H7 (cell line): Measurements from ENCODE around the gene HYLS1. TPM values are rescaled to one million over a fixed set of nuclear protein-coding genes. Genes with fewer than 3 reads are reported as not detected.
"Not testable (repeated sequence)": the region's sequence is repeated elsewhere in the genome, so short reads cannot be mapped to it uniquely, and the experiment has no call there.

Experiments used
- DNase-seq: peaks from one replicate; pipeline ENCODE4 v3.0.0; 2012
- H3K27me3 ChIP-seq: 2 replicates; pipeline ENCODE4 v1.6.0; 2011; ENCODE audit warnings: mild to moderate bottlenecking, low read length; ENCODE audit not compliant: control insufficient read depth, insufficient read depth
- H3K36me3 ChIP-seq: replicated peaks from 2 replicates; pipeline ENCODE4 v1.5.1; 2011; ENCODE audit warnings: low read length; ENCODE audit not compliant: control insufficient read depth, insufficient read depth
- H3K4me3 ChIP-seq: 2 replicates; pipeline ENCODE4 v1.5.1; 2011; ENCODE audit warnings: low read depth, mild to moderate bottlenecking, control low read depth, low read length, moderate library complexity; ENCODE audit not compliant: insufficient read depth
- total RNA-seq: library from RNA; depleted of rRNA; stranded (reverse); fragments of >200 nt; shearing (Covaris generic); gene quantifications from 2 replicates; pipeline ENCODE4 v1.2.3, GENCODE V29; 2014; rRNA removed

The HYLS1 gene, protein sequence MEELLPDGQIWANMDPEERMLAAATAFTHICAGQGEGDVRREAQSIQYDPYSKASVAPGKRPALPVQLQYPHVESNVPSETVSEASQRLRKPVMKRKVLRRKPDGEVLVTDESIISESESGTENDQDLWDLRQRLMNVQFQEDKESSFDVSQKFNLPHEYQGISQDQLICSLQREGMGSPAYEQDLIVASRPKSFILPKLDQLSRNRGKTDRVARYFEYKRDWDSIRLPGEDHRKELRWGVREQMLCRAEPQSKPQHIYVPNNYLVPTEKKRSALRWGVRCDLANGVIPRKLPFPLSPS
- total RNA-seq = 7.9 and 11.5 TPM in 2 replicates

DNA sequence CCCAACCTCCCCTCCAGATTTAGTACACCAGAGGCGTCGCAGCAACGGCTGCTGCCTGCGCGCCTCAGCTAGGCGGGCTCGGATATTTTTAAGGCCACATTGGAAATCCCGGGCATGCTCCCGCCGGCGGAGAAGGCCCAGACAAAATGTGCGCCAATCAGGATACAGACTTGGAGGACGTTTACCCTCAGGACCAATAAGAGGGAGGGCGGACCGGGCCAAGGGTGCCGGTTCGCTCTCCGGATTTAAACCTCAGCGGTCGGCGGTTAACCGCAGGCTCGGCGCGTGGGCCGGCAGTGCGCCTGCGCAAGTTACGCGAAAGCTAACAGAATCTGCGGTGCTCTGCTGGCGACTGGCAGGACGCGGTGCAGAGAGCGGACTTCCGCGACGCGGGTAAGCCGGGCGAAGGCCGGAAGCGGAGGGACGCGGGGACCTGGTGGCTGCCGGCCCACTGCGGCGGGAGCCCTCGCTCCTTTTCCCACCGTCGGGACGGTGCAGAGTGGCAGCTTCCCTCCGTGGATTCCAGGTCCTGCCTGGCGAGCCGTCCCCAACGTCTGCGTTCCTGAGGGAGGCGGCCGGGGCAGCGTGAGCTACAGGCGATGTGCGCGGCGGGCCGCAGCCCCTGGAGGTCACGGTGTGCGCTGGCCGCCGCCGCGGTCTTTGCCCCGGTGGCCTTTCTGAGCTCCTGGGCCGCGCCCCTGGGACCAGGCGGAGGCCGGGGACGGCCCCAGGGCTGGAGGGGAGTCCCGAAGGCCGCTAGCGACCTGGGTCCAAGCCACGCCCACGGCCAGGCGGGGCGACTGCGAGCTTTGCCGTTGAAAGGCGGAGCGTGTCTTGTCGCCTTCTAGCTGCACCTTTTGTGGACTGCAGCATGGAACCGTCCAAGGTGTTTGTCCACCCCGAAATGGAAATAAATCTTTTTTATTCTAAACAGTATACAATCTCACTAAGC, at the start of gene HYLS1:
HYLS1 (plus strand) TSS at position 296 of the 952 bp plus-strand sequence. CDS start 11,701 bp downstream, outside the sequence.
- peaks cover 3% of the 10 kb centered on the region; the same call in 1 of the 2 replicates for H3K27me3 ChIP-seq
- DNase-seq = peak; percentile 93
- H3K4me3 ChIP-seq = peak within 1 kb of the TSS; percentile 84
- no peaks in the 10 kb centered on the region for H3K36me3 ChIP-seq

DNA sequence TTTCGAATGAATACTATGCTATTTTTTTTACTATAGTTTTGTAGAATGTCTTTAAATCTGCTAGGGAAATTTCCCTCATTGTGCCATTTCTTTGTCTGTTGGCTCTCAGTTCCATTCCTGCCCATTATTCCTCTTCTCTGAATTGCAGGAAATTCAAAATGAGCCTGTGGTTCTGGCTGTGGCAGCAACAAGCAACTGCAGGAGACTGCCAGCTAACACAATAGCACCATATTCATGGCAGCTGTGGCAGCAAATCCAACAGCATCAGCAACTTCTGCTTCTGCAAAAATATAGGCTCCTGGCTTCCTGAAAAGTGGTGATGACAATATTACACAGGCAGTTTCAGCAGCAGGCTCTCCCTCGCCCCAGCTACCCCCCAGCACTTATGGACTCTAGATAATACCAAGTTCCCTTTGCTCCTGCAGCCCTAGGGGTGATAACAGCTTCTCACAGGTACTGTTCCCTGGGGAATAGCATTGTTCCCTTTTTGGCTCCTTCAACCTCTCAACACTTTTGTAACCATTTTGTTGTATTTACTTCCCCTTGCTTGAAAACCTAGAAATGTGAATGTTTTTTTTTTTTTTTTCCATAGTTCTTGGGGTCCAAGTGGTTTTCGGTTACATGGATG, 45.0 kb upstream of the HYLS1 start:
- H3K27me3 ChIP-seq = no peaks in the 10 kb centered on the region
- H3K4me3 ChIP-seq = no peak overlapping the region
- H3K36me3 ChIP-seq = no peaks in the 10 kb centered on the region
- peak; percentile 17 for DNase-seq

GRCh38 chr11:125846188-125846587, 41.3 kb upstream of the HYLS1 start:
- no peak overlapping the region for H3K4me3 ChIP-seq
- H3K27me3 ChIP-seq = no peaks in the 10 kb centered on the region
- no peaks in the 10 kb centered on the region for H3K36me3 ChIP-seq
- no peak for DNase-seq

GRCh38 chr11:125857670-125858069, 29.8 kb upstream of the HYLS1 start:
- H3K27me3 ChIP-seq, H3K4me3 ChIP-seq, DNase-seq, H3K36me3 ChIP-seq: not testable (repeated sequence)

GRCh38 chr11:125862786-125863185, 24.7 kb upstream of the HYLS1 start:
- H3K4me3 ChIP-seq, H3K27me3 ChIP-seq, H3K36me3 ChIP-seq, DNase-seq: not testable (repeated sequence)

DNA sequence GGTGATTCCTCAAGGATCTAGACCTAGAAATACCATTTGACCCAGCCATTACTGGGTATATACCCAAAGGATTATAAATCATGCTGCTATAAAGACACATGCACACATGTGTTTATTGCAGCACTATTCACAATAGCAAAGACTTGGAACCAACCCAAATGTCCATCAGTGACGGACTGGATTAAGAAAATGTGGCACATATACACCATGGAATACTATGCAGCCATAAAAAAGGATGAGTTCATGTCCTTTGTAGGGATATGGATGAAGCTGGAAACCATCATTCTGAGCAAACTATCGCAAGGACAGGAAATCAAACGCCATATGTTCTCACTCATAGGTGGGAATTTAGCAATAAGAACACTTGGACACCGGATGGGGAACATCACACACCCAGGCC, 22.1 kb upstream of the HYLS1 start:
- H3K27me3 ChIP-seq, H3K36me3 ChIP-seq, H3K4me3 ChIP-seq, DNase-seq: not testable (repeated sequence)

GRCh38 chr11:125869521-125869920, 17.9 kb upstream of the HYLS1 start:
- no peaks in the 10 kb centered on the region for H3K36me3 ChIP-seq
- DNase-seq = no peak
- H3K4me3 ChIP-seq = no peak overlapping the region
- no peaks in the 10 kb centered on the region for H3K27me3 ChIP-seq

DNA sequence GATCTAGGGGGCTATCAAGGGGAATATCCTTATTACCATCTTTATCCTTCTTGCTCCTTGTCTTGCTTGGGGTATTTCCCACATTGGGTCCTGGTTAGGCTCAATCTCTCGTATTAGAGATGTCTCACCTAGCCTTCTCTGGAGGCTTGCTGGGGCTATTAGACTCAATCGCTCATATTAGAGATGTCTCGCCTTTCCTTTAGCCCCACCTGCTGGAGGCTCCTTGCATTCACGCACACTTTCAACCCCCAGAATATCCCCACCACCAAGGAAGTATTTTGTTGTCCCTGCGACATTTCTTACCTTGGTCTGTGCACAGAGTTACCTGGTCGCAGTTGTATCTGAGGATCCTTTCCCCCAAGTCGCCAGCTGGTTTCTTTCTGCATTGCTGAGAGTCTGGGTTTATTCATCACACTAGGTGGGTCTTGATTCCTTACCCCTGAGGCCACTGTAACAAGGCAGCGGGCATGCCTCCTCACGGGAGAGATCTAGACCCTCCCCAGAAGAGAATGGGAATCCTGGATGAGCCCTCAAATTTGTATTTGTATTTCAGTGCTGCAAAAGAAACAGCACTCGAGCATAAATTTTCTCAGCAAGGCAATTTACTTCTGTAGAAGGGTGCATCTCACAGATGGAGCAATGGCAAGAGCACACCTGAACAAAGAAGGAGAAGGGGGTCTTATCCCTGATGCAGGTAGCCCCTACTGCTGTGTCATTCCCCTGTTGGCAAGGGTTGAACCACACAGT, 15.9 kb upstream of the HYLS1 start:
- H3K36me3 ChIP-seq = no peaks in the 10 kb centered on the region
- H3K4me3 ChIP-seq = no peak overlapping the region
- no peaks in the 10 kb centered on the region for H3K27me3 ChIP-seq
- DNase-seq = peak; percentile 77

DNA sequence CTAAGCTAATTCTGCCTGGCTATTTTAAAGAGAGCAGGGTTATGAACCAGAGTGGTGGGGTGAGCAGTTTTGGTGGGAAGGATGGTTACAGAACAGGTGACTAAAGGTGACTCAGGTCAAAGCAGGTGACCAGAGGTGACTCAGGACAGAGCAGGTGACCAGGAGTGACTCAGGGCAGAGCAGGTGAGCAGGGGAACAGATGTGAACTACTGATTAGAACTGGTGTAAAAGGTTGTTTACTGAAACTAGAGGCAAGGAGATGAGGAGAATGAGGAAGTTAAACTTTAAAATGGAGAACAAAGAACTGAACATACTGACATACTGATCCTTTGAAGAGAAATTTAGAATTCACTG, 15.4 kb upstream of the HYLS1 start:
- Histone ChIP-seq H3K4me3 (no peak overlapping the region), H3K27me3 (no peaks in the 10 kb centered on the region), H3K36me3 (no peaks in the 10 kb centered on the region)
- no peak for DNase-seq

- DNase-seq = no peak
- H3K4me3 ChIP-seq = no peak overlapping the region
- H3K27me3 ChIP-seq = no peaks in the 10 kb centered on the region
- H3K36me3 ChIP-seq = no peaks in the 10 kb centered on the region
These were observed 13.4 kb upstream of the HYLS1 start for GRCh38 chr11:125873881-125874555.

DNA sequence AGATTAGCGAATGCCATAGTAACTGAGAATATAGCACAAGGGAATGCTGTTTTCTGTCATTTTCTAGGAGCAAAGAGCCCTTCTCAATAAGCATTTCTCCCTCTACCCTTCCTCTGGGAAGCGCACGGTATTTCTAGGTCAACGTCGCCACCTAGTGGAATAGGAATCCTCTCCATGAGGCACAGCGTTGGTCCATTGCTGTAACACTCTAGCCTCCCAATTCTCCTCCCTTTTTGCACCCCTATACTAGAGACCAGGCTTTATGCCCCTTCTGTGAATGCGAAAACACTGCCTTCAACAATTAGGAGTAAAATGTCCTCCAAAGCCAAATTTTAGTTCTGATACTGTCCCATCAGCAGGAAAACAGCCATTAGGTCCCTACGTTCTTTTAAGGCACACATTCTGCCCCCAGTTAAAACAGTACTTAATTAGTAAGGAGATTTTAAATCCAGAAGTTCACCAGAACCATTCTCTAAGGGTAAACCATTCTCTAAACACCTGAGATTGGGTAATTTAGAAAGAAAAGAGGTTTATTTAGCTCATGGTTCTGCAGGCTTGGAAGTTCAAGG, 12.8 kb upstream of the HYLS1 start:
- Histone ChIP-seq H3K4me3 (no peak overlapping the region), H3K27me3 (no peaks in the 10 kb centered on the region), H3K36me3 (no peaks in the 10 kb centered on the region)
- peak; percentile 76 for DNase-seq

- H3K4me3 ChIP-seq = no peak overlapping the region
- H3K36me3 ChIP-seq = no peaks in the 10 kb centered on the region
- no peak for DNase-seq
- H3K27me3 ChIP-seq = no peaks in the 10 kb centered on the region
These were observed 6.2 kb upstream of the HYLS1 start for GRCh38 chr11:125881291-125881690.

DNA sequence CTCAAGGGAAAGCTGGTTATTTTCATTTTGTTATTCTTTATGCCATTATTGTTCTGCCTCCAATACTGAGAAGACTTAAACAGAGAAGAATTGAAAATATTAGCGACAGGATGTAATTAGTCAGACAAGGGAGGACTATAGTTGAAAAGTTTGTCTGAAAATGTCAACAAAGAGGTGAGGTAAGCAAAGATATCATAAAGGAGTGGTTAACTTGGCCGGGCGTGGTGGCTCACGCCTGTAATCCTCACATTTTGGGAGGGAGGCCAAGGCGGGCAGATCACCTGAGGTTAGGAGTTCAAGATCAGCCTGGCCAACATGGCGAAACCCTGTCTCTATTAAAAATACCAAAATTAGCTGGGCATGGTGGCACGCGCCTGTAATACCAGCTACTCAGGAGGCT, 4.1 kb upstream of the HYLS1 start:
- no peaks in the 10 kb centered on the region for H3K36me3 ChIP-seq
- no peak for DNase-seq
- H3K4me3 ChIP-seq = no peak overlapping the region
- peaks cover 3% of the 10 kb centered on the region; the same call in 1 of the 2 replicates for H3K27me3 ChIP-seq
